ENCODE results near the gene HOMER2.

DNA sequence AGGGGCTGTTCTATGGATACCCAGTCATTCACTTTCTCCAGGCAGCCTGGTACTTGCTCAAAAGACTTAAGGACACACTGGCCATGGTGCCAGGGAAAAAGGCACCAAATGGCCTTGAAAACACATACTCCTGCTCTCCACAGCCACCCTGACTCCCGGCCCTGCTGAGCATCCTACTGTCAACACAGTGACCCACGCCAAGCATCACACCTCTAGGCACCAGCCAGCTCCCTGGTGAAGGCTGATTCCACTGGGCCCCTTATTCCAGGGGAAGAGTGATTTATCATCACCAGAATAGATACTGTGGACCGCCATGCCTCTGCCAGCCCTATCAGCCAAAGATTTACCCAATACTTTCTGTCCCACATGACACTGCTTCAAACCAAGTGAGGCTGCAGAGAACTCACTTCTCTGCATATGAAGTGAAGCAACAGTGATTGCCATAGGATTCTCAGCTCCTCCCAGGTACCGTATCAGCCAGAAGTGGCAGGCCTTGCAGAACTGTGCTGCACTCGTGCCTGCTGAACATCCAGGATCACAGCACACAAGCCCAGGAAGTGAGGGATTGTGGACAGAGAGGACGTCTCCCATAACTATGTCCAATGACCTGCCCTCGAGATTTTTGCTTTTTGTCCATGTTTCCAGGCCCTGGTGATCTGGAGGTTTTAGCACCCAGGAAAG, 79.4 kb downstream of the HOMER2 start:
- no peak for TF ChIP-seq POLR2A (IDR thresholded peaks at IDR 0.05)
- TF ChIP-seq, protein P1, sequence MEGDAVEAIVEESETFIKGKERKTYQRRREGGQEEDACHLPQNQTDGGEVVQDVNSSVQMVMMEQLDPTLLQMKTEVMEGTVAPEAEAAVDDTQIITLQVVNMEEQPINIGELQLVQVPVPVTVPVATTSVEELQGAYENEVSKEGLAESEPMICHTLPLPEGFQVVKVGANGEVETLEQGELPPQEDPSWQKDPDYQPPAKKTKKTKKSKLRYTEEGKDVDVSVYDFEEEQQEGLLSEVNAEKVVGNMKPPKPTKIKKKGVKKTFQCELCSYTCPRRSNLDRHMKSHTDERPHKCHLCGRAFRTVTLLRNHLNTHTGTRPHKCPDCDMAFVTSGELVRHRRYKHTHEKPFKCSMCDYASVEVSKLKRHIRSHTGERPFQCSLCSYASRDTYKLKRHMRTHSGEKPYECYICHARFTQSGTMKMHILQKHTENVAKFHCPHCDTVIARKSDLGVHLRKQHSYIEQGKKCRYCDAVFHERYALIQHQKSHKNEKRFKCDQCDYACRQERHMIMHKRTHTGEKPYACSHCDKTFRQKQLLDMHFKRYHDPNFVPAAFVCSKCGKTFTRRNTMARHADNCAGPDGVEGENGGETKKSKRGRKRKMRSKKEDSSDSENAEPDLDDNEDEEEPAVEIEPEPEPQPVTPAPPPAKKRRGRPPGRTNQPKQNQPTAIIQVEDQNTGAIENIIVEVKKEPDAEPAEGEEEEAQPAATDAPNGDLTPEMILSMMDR (IDR thresholded peaks at IDR 0.05): no peak
